ENCODE results near the gene SAMD4A. TPM values are rescaled to one million over a fixed set of nuclear protein-coding genes. Genes with fewer than 3 reads are reported as not detected.
"Not testable (repeated sequence)": the region's sequence is repeated elsewhere in the genome, so short reads cannot be mapped to it uniquely, and the experiment has no call there.

Gene SAMD4A
- total RNA-seq, 4 donors from 2014 or later: 15.3 to 40.2 (median 22.3) TPM

DNA sequence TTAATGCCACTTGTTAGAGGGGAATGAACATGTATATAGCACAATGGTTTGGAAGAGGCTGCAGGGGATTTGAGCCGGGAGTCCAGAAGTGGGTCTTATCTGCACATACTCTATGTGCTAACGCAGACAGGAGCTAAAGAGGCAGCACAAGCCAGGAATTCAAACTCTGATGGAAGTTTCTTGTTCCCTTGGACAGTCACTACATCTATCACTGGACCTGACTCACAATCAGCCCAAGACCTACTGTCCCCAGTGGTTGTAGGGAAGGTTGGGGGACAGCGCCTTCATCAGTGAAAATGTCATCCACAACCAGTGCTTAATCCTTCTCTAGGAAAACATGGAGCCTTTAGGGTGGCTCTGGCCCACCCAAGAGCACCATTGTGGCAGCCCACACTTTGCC is 227.9 kb downstream of the SAMD4A start:
- 82 to 91% methylated on average over 3 of the region's 3 CpGs for WGBS, 2 donors (ENCODE audit: low coverage in 1 of 2)
- Histone ChIP-seq H3K36me3 (peaks cover 0 to 5% (median 0%) of the 10 kb centered on the region in 4 donors), H3K27me3 (no peaks in the 10 kb centered on the region), H3K4me1 (no peaks in the 10 kb centered on the region), H3K9me3 (peaks cover 0 to 5% of the 10 kb centered on the region in 2 donors), H3K4me3 (no peak overlapping the region), H3K27ac (no peak overlapping the region)
- intact Hi-C loops (cut with DNase I; ENCODE audit: low total_unique reads) (no loop called here), in situ Hi-C loops (cut with MboI; ENCODE audit: low pct_ligation_motif_present in 1 of 4, low pct_unique_long_range_greater_than_20kb in 1 of 4, low sequenced_read_pairs in 3 of 4) (no loop called here)
- TF ChIP-seq EP300 (IDR thresholded peaks at IDR 0.05; ENCODE audit: low read depth): no peak
- TF ChIP-seq, protein P1, sequence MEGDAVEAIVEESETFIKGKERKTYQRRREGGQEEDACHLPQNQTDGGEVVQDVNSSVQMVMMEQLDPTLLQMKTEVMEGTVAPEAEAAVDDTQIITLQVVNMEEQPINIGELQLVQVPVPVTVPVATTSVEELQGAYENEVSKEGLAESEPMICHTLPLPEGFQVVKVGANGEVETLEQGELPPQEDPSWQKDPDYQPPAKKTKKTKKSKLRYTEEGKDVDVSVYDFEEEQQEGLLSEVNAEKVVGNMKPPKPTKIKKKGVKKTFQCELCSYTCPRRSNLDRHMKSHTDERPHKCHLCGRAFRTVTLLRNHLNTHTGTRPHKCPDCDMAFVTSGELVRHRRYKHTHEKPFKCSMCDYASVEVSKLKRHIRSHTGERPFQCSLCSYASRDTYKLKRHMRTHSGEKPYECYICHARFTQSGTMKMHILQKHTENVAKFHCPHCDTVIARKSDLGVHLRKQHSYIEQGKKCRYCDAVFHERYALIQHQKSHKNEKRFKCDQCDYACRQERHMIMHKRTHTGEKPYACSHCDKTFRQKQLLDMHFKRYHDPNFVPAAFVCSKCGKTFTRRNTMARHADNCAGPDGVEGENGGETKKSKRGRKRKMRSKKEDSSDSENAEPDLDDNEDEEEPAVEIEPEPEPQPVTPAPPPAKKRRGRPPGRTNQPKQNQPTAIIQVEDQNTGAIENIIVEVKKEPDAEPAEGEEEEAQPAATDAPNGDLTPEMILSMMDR (IDR thresholded peaks at IDR 0.05): no peak
- no peak for TF ChIP-seq POLR2AphosphoS5 (IDR thresholded peaks at IDR 0.05)
- no peak for TF ChIP-seq POLR2A (IDR thresholded peaks at IDR 0.05)
- no peak for DNase-seq

DNA sequence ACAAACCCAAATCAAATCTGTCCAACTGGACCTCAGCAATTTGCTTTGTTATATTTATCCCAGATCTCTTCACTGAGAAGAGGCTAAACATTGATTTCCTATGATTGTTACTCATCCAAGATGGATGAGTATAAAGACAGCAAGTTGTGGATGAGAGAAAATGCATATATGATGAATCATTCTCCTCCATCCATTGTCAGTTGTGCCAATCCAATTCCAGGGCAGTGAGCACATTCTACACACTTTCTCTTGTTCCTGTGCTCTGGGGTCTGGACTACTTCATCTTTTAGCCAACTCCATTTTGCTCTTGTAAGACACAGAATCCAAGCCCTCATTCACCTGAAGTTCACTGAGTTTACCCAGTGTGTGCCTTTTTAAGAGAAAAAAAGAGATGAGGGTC is 230.0 kb downstream of the SAMD4A start:
- no peaks in the 10 kb centered on the region for H3K4me1 ChIP-seq
- no peak for TF ChIP-seq EP300 (IDR thresholded peaks at IDR 0.05; ENCODE audit: low read depth)
- DNase-seq: no peak
- no peak overlapping the region for H3K27ac ChIP-seq
- no peak overlapping the region for H3K4me3 ChIP-seq
- H3K36me3 ChIP-seq: no peaks in the 10 kb centered on the region
- intact Hi-C loops (cut with DNase I; ENCODE audit: low total_unique reads): no loop called here
- in situ Hi-C loops (cut with MboI; ENCODE audit: low pct_ligation_motif_present in 1 of 4, low pct_unique_long_range_greater_than_20kb in 1 of 4, low sequenced_read_pairs in 3 of 4): no loop called here
- no peaks in the 10 kb centered on the region for H3K27me3 ChIP-seq
- peaks cover 0 to 5% of the 10 kb centered on the region in 2 donors for H3K9me3 ChIP-seq

DNA sequence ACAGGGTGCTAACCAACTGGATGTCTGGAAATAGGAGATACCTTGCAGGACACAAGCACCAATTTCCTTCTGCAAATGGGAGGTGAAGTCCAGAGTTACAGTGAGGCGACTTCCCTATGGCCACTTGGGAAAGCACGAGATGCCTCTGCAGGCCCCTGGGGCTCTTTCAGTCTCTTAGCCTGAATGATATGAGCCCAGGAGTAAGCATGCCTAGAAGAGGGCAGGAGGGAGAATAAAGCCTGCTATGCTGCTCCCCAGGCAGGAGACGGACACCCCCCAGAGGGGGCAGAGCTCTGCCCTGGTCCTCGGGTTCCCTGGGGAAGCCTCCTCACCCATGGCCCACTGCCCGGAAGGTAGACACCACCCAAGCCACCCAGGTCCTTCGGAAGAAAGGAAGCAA is 230.6 kb downstream of the SAMD4A start:
- H3K27ac ChIP-seq: no peak overlapping the region
- DNase-seq: no peak
- no peaks in the 10 kb centered on the region for H3K36me3 ChIP-seq
- TF ChIP-seq POLR2AphosphoS5 (IDR thresholded peaks at IDR 0.05) (no peak), POLR2A (IDR thresholded peaks at IDR 0.05) (no peak), EP300 (IDR thresholded peaks at IDR 0.05; ENCODE audit: low read depth) (no peak)
- TF ChIP-seq, protein P1 (IDR thresholded peaks at IDR 0.05): no peak
- no peaks in the 10 kb centered on the region for H3K4me1 ChIP-seq
- intact Hi-C loops (cut with DNase I; ENCODE audit: low total_unique reads): no loop called here
- in situ Hi-C loops (cut with MboI; ENCODE audit: low pct_ligation_motif_present in 1 of 4, low pct_unique_long_range_greater_than_20kb in 1 of 4, low sequenced_read_pairs in 3 of 4): no loop called here
- no peak overlapping the region for H3K4me3 ChIP-seq
- H3K27me3 ChIP-seq: no peaks in the 10 kb centered on the region
- whole genome bisulfite sequencing, 2 donors (ENCODE audit: low coverage in 1 of 2): 91% methylated on average over 6 of the region's 6 CpGs; no CpG with 5 or more reads in 1 of the 2 donors
- H3K9me3 ChIP-seq: peaks cover 0 to 5% of the 10 kb centered on the region in 2 donors

DNA sequence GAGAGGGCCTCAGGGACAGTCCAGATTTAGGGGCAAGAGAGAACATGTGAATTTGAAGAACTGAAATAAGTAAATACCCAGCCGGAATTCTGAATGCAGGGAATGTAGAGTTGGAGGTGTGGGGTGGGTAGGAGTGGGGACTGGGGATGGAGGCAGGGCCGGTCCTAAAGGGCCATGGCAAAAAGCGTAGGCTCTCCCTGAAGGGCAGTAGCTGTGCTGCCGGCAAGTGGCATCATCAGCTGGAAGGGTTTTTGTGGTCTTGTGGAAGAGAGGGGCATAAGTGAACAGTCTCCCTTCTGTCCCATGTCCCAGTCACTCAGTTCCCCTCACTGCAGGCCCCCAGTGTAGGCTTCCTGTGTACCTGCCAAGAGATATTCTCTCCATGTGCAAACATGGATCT is 231.1 kb downstream of the SAMD4A start:
- WGBS, 2 donors (ENCODE audit: low coverage in 1 of 2): 64 to 81% methylated on average over 4 of the region's 4 CpGs
- Histone ChIP-seq H3K27me3 (no peaks in the 10 kb centered on the region), H3K36me3 (no peaks in the 10 kb centered on the region), H3K4me3 (no peak overlapping the region), H3K9me3 (peaks cover 0 to 5% of the 10 kb centered on the region in 2 donors), H3K27ac (no peak overlapping the region), H3K4me1 (no peaks in the 10 kb centered on the region)
- intact Hi-C loops (cut with DNase I; ENCODE audit: low total_unique reads) (no loop called here), in situ Hi-C loops (cut with MboI; ENCODE audit: low pct_ligation_motif_present in 1 of 4, low pct_unique_long_range_greater_than_20kb in 1 of 4, low sequenced_read_pairs in 3 of 4) (no loop called here)
- no peak for DNase-seq
- no peak for TF ChIP-seq POLR2AphosphoS5 (IDR thresholded peaks at IDR 0.05)
- TF ChIP-seq EP300 (IDR thresholded peaks at IDR 0.05; ENCODE audit: low read depth): no peak
- TF ChIP-seq POLR2A (IDR thresholded peaks at IDR 0.05): no peak
- TF ChIP-seq, protein P1 (IDR thresholded peaks at IDR 0.05): no peak

DNA sequence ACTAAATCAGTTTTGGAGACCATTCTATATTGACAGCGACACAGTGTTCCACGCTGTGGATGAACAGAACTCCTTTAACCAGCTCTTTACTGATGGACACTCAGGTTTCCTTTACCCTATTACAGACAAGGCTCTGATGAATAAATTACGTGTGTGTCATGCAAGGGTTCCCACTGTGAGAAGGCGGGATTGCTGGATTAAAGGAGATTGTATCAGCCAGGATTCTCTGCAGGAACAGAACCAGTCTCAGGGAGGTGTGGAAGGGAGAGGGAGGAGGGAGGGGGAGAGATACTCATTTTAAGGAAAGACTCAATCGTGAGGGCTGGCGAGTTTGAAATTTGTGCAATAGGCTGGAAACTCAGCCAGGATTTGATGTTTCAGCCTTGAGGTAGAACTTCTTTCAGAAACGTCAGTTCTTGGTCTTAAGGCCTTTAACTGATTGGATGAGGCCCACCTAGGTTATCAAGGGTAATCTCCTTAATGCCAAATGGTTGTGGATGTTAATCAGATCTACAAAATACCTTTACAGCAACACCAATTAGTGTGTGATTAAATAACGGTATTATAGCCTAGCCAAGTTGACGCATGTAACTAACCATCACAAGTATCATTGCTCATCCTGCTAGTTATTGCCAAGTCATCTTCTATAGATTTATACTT is 231.7 kb downstream of the SAMD4A start:
- in situ Hi-C loops (cut with MboI; ENCODE audit: low pct_ligation_motif_present in 1 of 4, low pct_unique_long_range_greater_than_20kb in 1 of 4, low sequenced_read_pairs in 3 of 4): no loop called here
- H3K27ac ChIP-seq: no peak overlapping the region
- no peaks in the 10 kb centered on the region for H3K4me1 ChIP-seq
- 82 to 84% methylated on average over 4 to 9 of the region's 9 CpGs for WGBS, 2 donors (ENCODE audit: low coverage in 1 of 2)
- no peak for DNase-seq
- no peaks in the 10 kb centered on the region for H3K36me3 ChIP-seq
- no peak for TF ChIP-seq POLR2AphosphoS5 (IDR thresholded peaks at IDR 0.05)
- no peak for TF ChIP-seq EP300 (IDR thresholded peaks at IDR 0.05; ENCODE audit: low read depth)
- TF ChIP-seq POLR2A (IDR thresholded peaks at IDR 0.05): no peak
- TF ChIP-seq, protein P1 (IDR thresholded peaks at IDR 0.05): no peak
- H3K9me3 ChIP-seq: peaks cover 0 to 5% of the 10 kb centered on the region in 2 donors
- no peak overlapping the region for H3K4me3 ChIP-seq
- H3K27me3 ChIP-seq: no peaks in the 10 kb centered on the region
- intact Hi-C loops (cut with DNase I; ENCODE audit: low total_unique reads): no loop called here

DNA sequence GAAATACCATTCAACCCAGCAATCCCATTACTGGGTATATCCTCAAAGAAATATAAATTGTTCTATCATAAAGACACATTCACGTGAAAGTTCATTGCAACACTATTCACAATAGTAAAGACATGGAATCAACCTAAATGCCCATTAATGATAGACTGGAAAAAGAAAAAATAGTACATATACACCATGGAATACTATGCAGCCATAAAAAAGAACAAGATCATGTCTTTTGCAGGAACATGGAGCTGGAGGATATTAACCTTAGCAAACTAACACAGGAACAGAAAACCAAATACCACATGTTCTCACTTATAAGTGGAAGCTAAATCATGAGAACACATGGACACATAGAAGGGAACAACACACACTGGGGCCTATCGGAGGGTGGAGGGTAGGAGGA is 234.6 kb downstream of the SAMD4A start:
- H3K27me3 ChIP-seq; H3K36me3 ChIP-seq; in situ Hi-C loops (cut with MboI; ENCODE audit: low pct_ligation_motif_present in 1 of 4, low pct_unique_long_range_greater_than_20kb in 1 of 4, low sequenced_read_pairs in 3 of 4); intact Hi-C loops (cut with DNase I; ENCODE audit: low total_unique reads); DNase-seq; H3K4me3 ChIP-seq; H3K27ac ChIP-seq; H3K4me1 ChIP-seq; H3K9me3 ChIP-seq: not testable (repeated sequence)
- WGBS, 2 donors (ENCODE audit: low coverage in 1 of 2): 87 to 95% methylated on average over 2 of the region's 2 CpGs

Data from transverse colon (tissue), 4 donors.